Body of pancreas (tissue), 4 donors: Measurements from ENCODE around the gene PDE11A. TPM values are rescaled to one million over a fixed set of nuclear protein-coding genes. Genes with fewer than 3 reads are reported as not detected.

Experiments
- ATAC-seq: fragments of 150-250 bp; one replicate; pipeline ENCODE4 v1.9.1; 2016
- DNase-seq, 4 donors: peaks; one replicate each; pipeline ENCODE4 v3.0.0-alpha.2; 2019
- H3K27ac ChIP-seq, 4 donors: fragments of 200-600 bp; sonication (generic); 1 replicate in 3 of 4; 2 replicates in 1 of 4; pipeline versions ENCODE4 v1.5.1 to v1.6.1; 2016 to 2019; ENCODE audit warnings: mild to moderate bottlenecking in 1 of 4, mixed read lengths in 1 of 4, moderate library complexity in 1 of 4
- H3K27me3 ChIP-seq, 2 donors: fragments of 200-600 bp; sonication (generic); one replicate each; pipeline ENCODE4 v1.6.0; 2016; ENCODE audit warnings: mild to moderate bottlenecking in 1 of 2
- H3K36me3 ChIP-seq, 2 donors: fragments of 200-600 bp; sonication (generic); replicated peaks in 1 of 2; 2 replicates each; pipeline ENCODE4 v1.5.1; 2016; ENCODE audit warnings: low read depth in 2 of 2; ENCODE audit not compliant: insufficient read depth in 1 of 2
- H3K4me1 ChIP-seq: fragments of 200-600 bp; sonication (generic); one replicate; pipeline ENCODE4 v1.6.0; 2016
- H3K4me3 ChIP-seq, 2 donors: fragments of 200-600 bp; sonication (generic); 1 replicate in 1 of 2; 2 replicates in 1 of 2; pipeline ENCODE4 v1.5.1; 2016 to 2019
- H3K9me3 ChIP-seq, 3 donors: fragments of 200-600 bp; sonication (generic); 1 replicate in 2 of 3; 2 replicates in 1 of 3; pipeline ENCODE4 v1.5.1; 2016
- CTCF ChIP-seq, 7 experiments: fragments of 450-650 bp in 4 of 7; fragments of 200-600 bp in 3 of 7; sonication (generic) in 3 of 7; IDR thresholded peaks; one replicate each; pipeline ENCODE4 v1.5.1; 2016 to 2019; ENCODE audit warnings: antibody characterized with exemption in 7 of 7
- POLR2A ChIP-seq, 3 donors: fragments of 450-650 bp; IDR thresholded peaks; one replicate each; pipeline ENCODE4 v1.6.1; 2016; ENCODE audit warnings: antibody characterized with exemption in 3 of 3, mild to moderate bottlenecking in 2 of 3
- WGBS, 2 donors: methylation state at CpG; one replicate each; pipeline ENCODE4 v1.1.5; 2017; 5-methylcytosine and 5-hydroxymethylcytosine counted together
- intact Hi-C: fragments of 100-400 bp; cut with DNase I; formaldehyde crosslinking; loops from one replicate; pipeline ENCODE4 v1.15.1; 2023
- small RNA-seq: library from RNA; depleted of rRNA; stranded (forward); fragments of <200 nt; gene quantifications from one replicate; pipeline ENCODE3, GENCODE V24; 2016
- total RNA-seq, 2 donors: library from RNA; depleted of rRNA; stranded (reverse); fragments of >200 nt; gene quantifications; one replicate each; pipeline ENCODE4 v1.1.0, GENCODE V29; 2016

Gene PDE11A
- total RNA-seq, 2 donors from 2014 or later: 2.6 to 4.0 TPM

- H3K36me3 ChIP-seq: no peaks in the 10 kb centered on the region
- H3K27me3 ChIP-seq: no peaks in the 10 kb centered on the region
- ATAC-seq: no peak
- no peak overlapping the region for H3K27ac ChIP-seq
- intact Hi-C loops: no loop called here
- no peaks in the 10 kb centered on the region for H3K4me1 ChIP-seq
- TF ChIP-seq POLR2A (IDR thresholded peaks at IDR 0.05): no peak
- no peak for TF ChIP-seq CTCF (IDR thresholded peaks at IDR 0.05)
- no peak overlapping the region for H3K4me3 ChIP-seq
- no peaks in the 10 kb centered on the region for H3K9me3 ChIP-seq
- DNase-seq: no peak
- WGBS, 2 donors: 80% methylated on average over 7 of the region's 7 CpGs
Observed at GRCh38 chr2:177574356-177574755, 498.2 kb downstream of the PDE11A start.

Small RNA genes within 50 kb of the gene (small RNA-seq; reads per million reads assigned to genes)
- gene AC011998.1: not detected
- not detected for gene RNU6-629P

Other genes with a start within 250 kb of the PDE11A start
- 10 to 100 TPM; 10.5 to 12.7 TPM for gene RBM45, start 39.7 kb upstream of the PDE11A start, total RNA-seq
- 1 to 10 TPM in 1 of 2 donors, under 1 TPM in 1; 0.26 to 2.0 TPM for gene OSBPL6, start 121.7 kb upstream of the PDE11A start, total RNA-seq